Kidney glomerular epithelial cell (primary cell): ENCODE data around the gene CAMK2B.
"Not testable (repeated sequence)": the region's sequence is repeated elsewhere in the genome, so short reads cannot be mapped to it uniquely, and the experiment has no call there.

Experiments used
- DNase-seq: peaks from one replicate; lab custom pipeline; 2025; lab: John Stamatoyannopoulos, UW

The CAMK2B gene

GRCh38 chr7:44216521-44217222 is 108.7 kb downstream of the CAMK2B start:
- DNase-seq, result no peak

GRCh38 chr7:44216019-44216418 is 109.4 kb downstream of the CAMK2B start:
- no peak for DNase-seq

- DNase-seq, result no peak
These were observed 109.9 kb downstream of the CAMK2B start for GRCh38 chr7:44215531-44215930.

- no peak for DNase-seq
These were observed 111.5 kb downstream of the CAMK2B start for GRCh38 chr7:44213877-44214388.

GRCh38 chr7:44213206-44213876 is 112.1 kb downstream of the CAMK2B start:
- DNase-seq, result no peak

- no peak for DNase-seq
These were observed 112.7 kb downstream of the CAMK2B start for GRCh38 chr7:44212581-44213184.

- no peak for DNase-seq
These were observed 113.4 kb downstream of the CAMK2B start for GRCh38 chr7:44212018-44212417.

GRCh38 chr7:44211126-44211675 is 114.2 kb downstream of the CAMK2B start:
- no peak for DNase-seq

- no peak for DNase-seq
These were observed 115.3 kb downstream of the CAMK2B start for GRCh38 chr7:44210107-44210506.

- DNase-seq, result no peak
These were observed 117.3 kb downstream of the CAMK2B start for GRCh38 chr7:44208085-44208484.

GRCh38 chr7:44206008-44206407 is 119.4 kb downstream of the CAMK2B start:
- DNase-seq, result no peak

- DNase-seq, result peak; percentile 10
These were observed 123.6 kb downstream of the CAMK2B start for GRCh38 chr7:44201813-44202212.

GRCh38 chr7:44200699-44201461 is 124.5 kb downstream of the CAMK2B start, which contains the start of gene YKT6:
YKT6 (plus strand) TSS chr7:44200978; CDS start chr7:44201136, 158 bp downstream.
- peak; percentile 88 for DNase-seq

GRCh38 chr7:44200163-44200562 is 125.2 kb downstream of the CAMK2B start:
- not testable (repeated sequence) for DNase-seq

GRCh38 chr7:44197474-44197873 is 127.9 kb downstream of the CAMK2B start:
- no peak for DNase-seq

- DNase-seq, result peak; percentile 63
These were observed 128.9 kb downstream of the CAMK2B start for GRCh38 chr7:44196450-44196872.

- peak; percentile 1 for DNase-seq
These were observed 129.5 kb downstream of the CAMK2B start for GRCh38 chr7:44195889-44196288.

GRCh38 chr7:44194562-44195145 is 130.7 kb downstream of the CAMK2B start:
- no peak for DNase-seq

GRCh38 chr7:44194069-44194468 is 131.3 kb downstream of the CAMK2B start:
- no peak for DNase-seq

GRCh38 chr7:44193011-44193802 is 132.2 kb downstream of the CAMK2B start:
- no peak for DNase-seq

- DNase-seq, result no peak
These were observed 134.2 kb downstream of the CAMK2B start for GRCh38 chr7:44191171-44191570.
